Duodenal mucosa (tissue), 2 donors: Measurements from ENCODE around the gene GKAP1.
A peak's percentile ranks its signal among the peaks of the same experiment; 100 is the strongest.
"Not testable (repeated sequence)": the region's sequence is repeated elsewhere in the genome, so short reads cannot be mapped to it uniquely, and the experiment has no call there.

Experiments used
- H3K27ac ChIP-seq: one replicate; pipeline ENCODE4 v1.7.0; 2013; ENCODE audit warnings: low read depth, low read length
- H3K27me3 ChIP-seq, 2 donors: one replicate each; pipeline ENCODE4 v1.7.0; 2013; ENCODE audit warnings: low read length in 2 of 2, control low read depth in 1 of 2; ENCODE audit not compliant: insufficient read depth in 2 of 2, control insufficient read depth in 1 of 2
- H3K36me3 ChIP-seq, 2 donors: one replicate each; pipeline ENCODE4 v1.7.0; 2013; ENCODE audit warnings: low read length in 2 of 2, control low read depth in 1 of 2; ENCODE audit not compliant: insufficient read depth in 2 of 2, control insufficient read depth in 1 of 2
- H3K4me1 ChIP-seq, 2 donors: one replicate each; pipeline ENCODE4 v1.7.0; 2013; ENCODE audit warnings: low read length in 2 of 2, control low read depth in 1 of 2; ENCODE audit not compliant: insufficient read depth in 2 of 2, control insufficient read depth in 1 of 2
- H3K4me3 ChIP-seq, 2 donors: one replicate each; pipeline ENCODE4 v1.7.0; 2013; ENCODE audit warnings: low read length in 2 of 2, low read depth in 1 of 2
- H3K9ac ChIP-seq, 2 donors: one replicate each; pipeline ENCODE4 v1.7.0; 2013; ENCODE audit warnings: low read length in 2 of 2, low read depth in 1 of 2
- H3K9me3 ChIP-seq, 2 donors: one replicate each; pipeline ENCODE4 v1.7.0; 2013; ENCODE audit warnings: low read length in 2 of 2, control low read depth in 1 of 2; ENCODE audit not compliant: control insufficient read depth in 1 of 2

The GKAP1 gene

GRCh38 chr9:83707768-83708514 is 109.6 kb downstream of the GKAP1 start, which contains the start of gene UBQLN1:
Gene UBQLN1, minus strand, starts transcription at chr9:83707958. Its CDS starts 279 bp downstream, at chr9:83707679.
- Histone ChIP-seq H3K27ac (peak within 1 kb of the TSS; percentile 99), H3K36me3 (no peaks in the 10 kb centered on the region), H3K4me1 (peaks cover 17 to 20% of the 10 kb centered on the region in 2 donors), H3K9ac (peak within 1 kb of the TSS; percentile 80 to 93), H3K4me3 (peak within 1 kb of the TSS; percentile 93 to 98), H3K27me3 (no peaks in the 10 kb centered on the region), H3K9me3 (no peaks in the 10 kb centered on the region)

DNA sequence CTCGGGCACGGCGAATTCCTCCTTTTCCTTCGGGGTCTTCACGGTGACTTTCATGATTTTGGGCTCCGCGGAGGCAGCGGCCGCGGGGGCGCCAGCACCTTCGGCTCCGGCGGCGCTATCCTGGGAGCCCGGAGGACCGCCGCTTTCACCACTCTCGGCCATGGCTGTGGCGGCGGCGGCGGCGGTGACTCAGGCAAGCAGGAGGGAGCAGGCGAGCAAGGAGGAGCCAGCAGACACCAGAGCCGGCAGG is 110.1 kb downstream of the GKAP1 start:
- no peaks in the 10 kb centered on the region for H3K9me3 ChIP-seq
- H3K4me1 ChIP-seq = peaks cover 17 to 23% of the 10 kb centered on the region in 2 donors
- H3K27ac ChIP-seq = peak overlapping the region; percentile 99
- H3K4me3 ChIP-seq = peak overlapping the region; percentile 93 to 98
- H3K27me3 ChIP-seq = no peaks in the 10 kb centered on the region
- peak overlapping the region; percentile 80 to 93 for H3K9ac ChIP-seq
- no peaks in the 10 kb centered on the region for H3K36me3 ChIP-seq

DNA sequence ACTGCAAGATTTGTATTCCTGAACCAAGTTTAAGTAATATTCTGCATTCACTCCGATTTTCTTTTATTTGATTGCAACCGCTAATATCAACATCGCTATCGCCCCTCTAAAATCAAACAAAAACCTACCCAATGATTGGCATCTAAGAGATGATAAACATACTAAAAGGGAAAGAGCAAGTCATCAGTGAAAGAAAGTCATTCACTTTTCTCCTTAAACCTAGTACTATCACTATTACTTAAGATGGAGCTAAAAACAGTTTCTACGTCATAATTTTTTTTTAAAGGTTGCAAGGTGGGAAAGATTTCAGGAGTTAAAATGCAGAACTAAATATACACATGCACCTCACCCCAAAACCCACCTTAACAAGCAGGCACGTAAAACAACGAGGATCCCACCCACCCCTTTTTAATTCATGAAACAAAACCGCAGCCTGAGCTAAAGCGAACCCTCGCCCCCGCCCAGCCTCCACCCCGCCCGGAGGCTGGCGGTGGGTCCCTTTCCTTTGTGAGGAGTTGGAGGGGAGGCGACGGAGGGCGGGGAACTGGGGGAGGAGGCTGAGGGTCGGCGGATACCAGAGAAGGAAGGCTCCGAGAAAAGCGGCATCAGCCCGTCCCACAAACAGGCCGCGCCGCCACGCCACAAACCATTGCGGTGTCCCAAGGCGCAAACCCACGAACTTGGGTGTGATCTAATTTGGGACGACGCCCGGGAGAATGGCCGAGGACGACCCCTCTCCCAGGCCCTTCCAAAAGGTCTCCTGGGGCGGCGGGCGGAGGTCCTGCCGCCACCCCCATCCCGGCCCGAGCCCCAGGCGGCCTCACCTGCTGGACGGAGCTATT is 110.7 kb downstream of the GKAP1 start:
- no peaks in the 10 kb centered on the region for H3K9me3 ChIP-seq

DNA sequence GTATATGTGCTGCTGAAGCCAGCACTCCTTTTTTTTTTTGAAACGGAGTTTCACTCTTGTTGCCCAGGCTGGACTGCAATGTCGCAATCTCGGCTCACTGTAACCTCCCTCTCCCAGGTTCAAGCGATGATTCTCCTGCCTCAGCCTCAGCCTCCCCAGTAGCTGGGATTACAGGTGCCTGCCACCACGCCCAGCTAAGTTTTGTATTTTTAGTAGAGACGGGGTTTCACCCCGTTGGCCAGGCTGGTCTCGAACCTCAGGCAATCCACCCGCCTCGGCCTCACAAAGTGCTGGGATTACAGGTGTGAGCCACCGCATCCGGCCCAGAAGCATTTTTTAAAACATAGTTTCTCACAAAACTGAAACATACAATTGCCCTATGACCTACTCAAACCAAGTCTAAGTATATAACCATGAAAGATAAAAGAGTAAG is 112.3 kb downstream of the GKAP1 start:
- Histone ChIP-seq H3K4me3 (peak overlapping the region; percentile 93 to 98), H3K4me1 (peaks cover 26 to 34% of the 10 kb centered on the region in 2 donors)
- not testable (repeated sequence) for H3K27me3 ChIP-seq, H3K27ac ChIP-seq, H3K9me3 ChIP-seq, H3K36me3 ChIP-seq, H3K9ac ChIP-seq

More for the DNA sequence above, 110.7 kb downstream of the GKAP1 start:
- H3K36me3 ChIP-seq = no peaks in the 10 kb centered on the region
- no peaks in the 10 kb centered on the region for H3K27me3 ChIP-seq
- peak overlapping the region; percentile 80 to 93 for H3K9ac ChIP-seq
- H3K27ac ChIP-seq = peak overlapping the region; percentile 99
- H3K4me3 ChIP-seq = peak overlapping the region; percentile 93 to 98
- peaks cover 22 to 23% of the 10 kb centered on the region in 2 donors for H3K4me1 ChIP-seq

GRCh38 chr9:83701769-83702168 is 115.8 kb downstream of the GKAP1 start:
- no peak overlapping the region for H3K9ac ChIP-seq
- H3K9me3 ChIP-seq = no peaks in the 10 kb centered on the region
- no peaks in the 10 kb centered on the region for H3K27me3 ChIP-seq
- no peak overlapping the region for H3K27ac ChIP-seq
- no peaks in the 10 kb centered on the region for H3K36me3 ChIP-seq
- H3K4me3 ChIP-seq = no peak overlapping the region
- H3K4me1 ChIP-seq = peaks cover 21 to 35% of the 10 kb centered on the region in 2 donors

DNA sequence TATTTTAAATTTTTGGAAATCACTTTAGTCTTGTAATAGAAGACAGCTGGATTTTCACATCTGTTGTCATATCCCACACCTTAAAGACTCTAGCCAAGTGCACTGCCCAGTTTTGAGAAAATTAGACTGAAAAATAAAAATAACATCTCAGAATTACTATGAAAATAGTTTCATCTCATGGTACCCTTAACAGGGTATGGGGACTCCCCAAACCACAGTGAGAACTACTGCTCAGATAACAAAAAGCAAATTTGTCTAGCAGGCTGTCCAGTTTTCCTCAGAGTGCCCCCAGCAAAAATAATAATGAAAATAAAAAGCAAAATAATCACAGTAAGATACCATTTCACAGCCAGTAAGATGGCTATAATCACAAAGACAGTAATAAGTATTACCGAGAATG is 116.3 kb downstream of the GKAP1 start:
- Histone ChIP-seq H3K4me3 (no peak overlapping the region), H3K4me1 (peaks cover 16 to 35% of the 10 kb centered on the region in 2 donors), H3K36me3 (no peaks in the 10 kb centered on the region), H3K9me3 (no peaks in the 10 kb centered on the region), H3K27ac (no peak overlapping the region), H3K9ac (no peak overlapping the region), H3K27me3 (no peaks in the 10 kb centered on the region)

- H3K9ac ChIP-seq = no peak overlapping the region
- H3K4me1 ChIP-seq = peaks cover 7 to 25% of the 10 kb centered on the region in 2 donors
- no peaks in the 10 kb centered on the region for H3K36me3 ChIP-seq
- H3K4me3 ChIP-seq = no peak overlapping the region
- H3K9me3 ChIP-seq = no peaks in the 10 kb centered on the region
- no peaks in the 10 kb centered on the region for H3K27me3 ChIP-seq
- H3K27ac ChIP-seq = no peak overlapping the region
These were observed 118.0 kb downstream of the GKAP1 start for GRCh38 chr9:83699615-83700014.

DNA sequence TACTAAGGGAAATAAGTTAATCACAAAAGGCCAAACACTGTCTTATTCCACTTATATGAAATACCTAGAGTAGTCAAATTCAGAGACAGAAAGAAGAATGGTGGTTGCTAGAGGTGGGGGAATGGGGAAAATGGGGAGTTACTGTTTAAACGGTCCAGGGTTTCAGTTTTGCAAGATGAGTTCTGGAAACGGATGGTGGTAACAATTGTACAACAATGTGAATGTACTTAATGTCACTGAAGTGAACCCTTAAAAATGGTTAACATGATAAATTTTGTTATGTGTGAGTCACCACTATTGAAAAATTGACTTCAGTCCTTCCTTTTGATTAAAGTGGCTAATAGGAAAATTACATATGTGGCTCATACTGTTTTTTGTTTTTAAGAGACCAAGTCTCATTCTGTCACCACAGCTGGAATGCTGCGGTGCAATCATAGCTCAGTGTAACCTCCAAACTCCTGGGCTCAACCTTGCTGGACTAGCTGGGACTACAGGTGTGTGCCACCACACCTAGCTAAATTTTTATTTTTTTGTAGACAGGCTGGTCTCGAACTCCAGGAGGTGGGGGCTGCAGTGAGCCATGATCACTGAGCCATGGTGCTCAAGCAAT is 118.5 kb downstream of the GKAP1 start:
- H3K27me3 ChIP-seq = no peaks in the 10 kb centered on the region
- H3K36me3 ChIP-seq = no peaks in the 10 kb centered on the region
- no peak overlapping the region for H3K4me3 ChIP-seq
- H3K9me3 ChIP-seq = no peaks in the 10 kb centered on the region
- peaks cover 7 to 25% of the 10 kb centered on the region in 2 donors for H3K4me1 ChIP-seq
- H3K9ac ChIP-seq = no peak overlapping the region
- H3K27ac ChIP-seq = no peak overlapping the region

- H3K27me3 ChIP-seq = no peaks in the 10 kb centered on the region
- H3K4me1 ChIP-seq = peaks cover 0 to 3% of the 10 kb centered on the region in 2 donors
- peaks cover 0 to 3% of the 10 kb centered on the region in 2 donors for H3K36me3 ChIP-seq
- no peak overlapping the region for H3K4me3 ChIP-seq
- no peak overlapping the region for H3K9ac ChIP-seq
- no peaks in the 10 kb centered on the region for H3K9me3 ChIP-seq
- no peak overlapping the region for H3K27ac ChIP-seq
These were observed 126.1 kb downstream of the GKAP1 start for GRCh38 chr9:83691492-83691891.
